HCT116 (cell line): ENCODE measurements around the gene BSPRY. TPM values are rescaled to one million over a fixed set of nuclear protein-coding genes. Genes with fewer than 3 reads are reported as not detected.

ENCODE experiments used
- ATAC-seq: fragments of 200-7000 bp; cut with Tn5 transposase; 2 replicates; pipeline ENCODE4 v1.9.1; 2020; ENCODE audit warnings: mild to moderate bottlenecking, moderate library complexity
- BruUV-seq: library from RNA; stranded (reverse); fragments of 400-500 nt; replicated peaks from 2 replicates; lab custom pipeline; 2021; lab: Mats Ljungman, UMichigan
- CTCF ChIA-PET: fragments of 300-600 bp; sonication (Branson Sonifier 250); formaldehyde crosslinking; loops from one replicate; lab custom pipeline; 2021; ENCODE audit warnings: antibody characterized with exemption; lab: Charles Lee
- POLR2A ChIA-PET: fragments of 300-600, 350-600 bp; sonication (Branson Sonifier 250); formaldehyde crosslinking; loops from one replicate; lab custom pipeline; 2021; ENCODE audit warnings: antibody characterized with exemption; lab: Charles Lee
- RAD21 ChIA-PET, 2 experiments: fragments of 300-600 bp; sonication (Branson Sonifier 250); formaldehyde crosslinking; loops; one replicate each; lab custom pipeline; 2023; ENCODE audit warnings: low total read pairs in 2 of 2; ENCODE audit not compliant: uncharacterized antibody in 2 of 2, unreplicated experiment in 2 of 2, low non-redundant PET in 1 of 2; lab: Charles Lee
- DNase-seq: peaks from one replicate; pipeline ENCODE4 v3.0.0-alpha.2; 2010; ENCODE audit warnings: low read depth, low spot score
- H2AFZ ChIP-seq: fragments of 200-600 bp; shearing (Covaris generic), sonication (generic); 2 replicates; pipeline ENCODE4 v1.6.1; 2017; ENCODE audit warnings: low read depth, mixed run types, mixed read lengths, antibody characterized with exemption, low read length; ENCODE audit not compliant: poor library complexity, severe bottlenecking
- H3K27ac ChIP-seq: 2 replicates; pipeline ENCODE4 v1.5.1; 2012; ENCODE audit warnings: low read depth, low read length
- H3K27me3 ChIP-seq: fragments of 200-600 bp; sonication (generic); 2 replicates; pipeline ENCODE4 v1.6.1; 2016; ENCODE audit warnings: mixed run types, low read length, mixed read lengths; ENCODE audit not compliant: insufficient read depth
- H3K36me3 ChIP-seq, 2 experiments: fragments of 200-500 bp in 1 of 2; fragments of 200-600 bp in 1 of 2; sonication (Bioruptor generic) in 1 of 2; sonication (generic) in 1 of 2; 2 replicates each; pipeline versions ENCODE4 v1.5.1 to v1.6.1; 2014 to 2016; ENCODE audit warnings: low read length in 2 of 2, inconsistent platforms in 1 of 2, mixed read lengths in 1 of 2, mixed run types in 1 of 2; ENCODE audit not compliant: insufficient read depth in 2 of 2, control insufficient read depth in 1 of 2
- H3K4me1 ChIP-seq, 2 experiments: fragments of 200-600 bp in 1 of 2; sonication (generic) in 1 of 2; 2 replicates each; pipeline versions ENCODE4 v1.5.1 to v1.6.1; 2012 to 2017; ENCODE audit warnings: low read length in 2 of 2, inconsistent platforms in 1 of 2, mild to moderate bottlenecking in 1 of 2, mixed read lengths in 1 of 2, mixed run types in 1 of 2, moderate library complexity in 1 of 2; ENCODE audit not compliant: insufficient read depth in 2 of 2, control insufficient read depth in 1 of 2
- H3K4me2 ChIP-seq: fragments of 200-600 bp; sonication (generic); 2 replicates; pipeline ENCODE4 v1.6.1; 2017; ENCODE audit warnings: mixed run types, low read length, mixed read lengths
- H3K4me3 ChIP-seq, 2 experiments: fragments of 200-600 bp in 1 of 2; sonication (generic) in 1 of 2; replicated peaks in 1 of 2; 2 replicates each; pipeline ENCODE4 v1.5.1; 2011 to 2016; ENCODE audit warnings: low read length in 2 of 2, control low read depth in 1 of 2, low read depth in 1 of 2, mild to moderate bottlenecking in 1 of 2, mixed read lengths in 1 of 2, mixed run types in 1 of 2
- H3K79me2 ChIP-seq: fragments of 200-600 bp; sonication (generic); 2 replicates; pipeline ENCODE4 v1.6.1; 2017; ENCODE audit warnings: mild to moderate bottlenecking, mixed run types, low read length, moderate library complexity, mixed read lengths; ENCODE audit not compliant: insufficient read depth
- H3K9ac ChIP-seq: fragments of 200-600 bp; sonication (generic); 2 replicates; pipeline ENCODE4 v1.6.1; 2016; ENCODE audit warnings: low read length, mixed read lengths
- H3K9me2 ChIP-seq: fragments of 200-600 bp; sonication (generic), shearing (Covaris generic); 2 replicates; pipeline ENCODE4 v1.6.1; 2017; ENCODE audit warnings: mixed run types, mild to moderate bottlenecking, moderate library complexity; ENCODE audit not compliant: insufficient read depth
- H3K9me3 ChIP-seq, 2 experiments: fragments of 200-500 bp in 1 of 2; fragments of 200-600 bp in 1 of 2; sonication (Bioruptor generic) in 1 of 2; sonication (generic) in 1 of 2; 2 replicates each; pipeline ENCODE4 v1.6.1; 2014 to 2017; ENCODE audit warnings: low read length in 2 of 2, mixed read lengths in 2 of 2, inconsistent platforms in 1 of 2, low read depth in 1 of 2, mild to moderate bottlenecking in 1 of 2, mixed run types in 1 of 2, moderate library complexity in 1 of 2; ENCODE audit not compliant: control insufficient read depth in 1 of 2, insufficient read depth in 1 of 2
- H4K20me1 ChIP-seq: fragments of 200-600 bp; sonication (generic), shearing (Covaris generic); 2 replicates; pipeline ENCODE4 v1.6.1; 2017; ENCODE audit warnings: mixed run types, mild to moderate bottlenecking, moderate library complexity; ENCODE audit not compliant: insufficient read depth
- CEBPB ChIP-seq: IDR thresholded peaks from 2 replicates; pipeline ENCODE4 v1.6.1; 2012; ENCODE audit warnings: low read depth
- EGR1 ChIP-seq: IDR thresholded peaks from 2 replicates; pipeline ENCODE4 v1.6.1; 2012; ENCODE audit warnings: low read depth
- ELF1 ChIP-seq: IDR thresholded peaks from 2 replicates; pipeline ENCODE4 v1.6.1; 2012; ENCODE audit warnings: low read depth, borderline replicate concordance
- EZH2 ChIP-seq: fragments of 200-600 bp; sonication (generic); IDR thresholded peaks from 2 replicates; pipeline ENCODE4 v1.6.1; 2017; ENCODE audit warnings: antibody characterized with exemption, mixed run types
- EZH2phosphoT487 ChIP-seq: fragments of 200-600 bp; IDR thresholded peaks from 2 replicates; pipeline ENCODE4 v1.6.1; 2018; ENCODE audit warnings: antibody characterized with exemption, borderline replicate concordance
- JUND ChIP-seq: IDR thresholded peaks from 2 replicates; pipeline ENCODE4 v1.6.1; 2012
- MAX ChIP-seq: IDR thresholded peaks from 2 replicates; pipeline ENCODE4 v1.6.1; 2012
- POLR2A ChIP-seq: IDR thresholded peaks from 2 replicates; pipeline ENCODE4 v1.7.0; 2011; ENCODE audit warnings: borderline replicate concordance; ENCODE audit not compliant: insufficient read depth, insufficient read length; ENCODE audit errors: extremely low read depth
- POLR2AphosphoS5 ChIP-seq: IDR thresholded peaks from 2 replicates; pipeline ENCODE4 v1.6.1; 2011; ENCODE audit warnings: mild to moderate bottlenecking, low read depth, low read length, moderate library complexity
- RAD21 ChIP-seq: IDR thresholded peaks from 2 replicates; pipeline ENCODE4 v1.6.1; 2012; ENCODE audit warnings: low read depth, mild to moderate bottlenecking
- REST ChIP-seq: IDR thresholded peaks from 2 replicates; pipeline ENCODE4 v1.6.1; 2012; ENCODE audit warnings: low read depth
- SP1 ChIP-seq: IDR thresholded peaks from 2 replicates; pipeline ENCODE4 v1.6.1; 2012; ENCODE audit warnings: low read depth
- SRF ChIP-seq: IDR thresholded peaks from 2 replicates; pipeline ENCODE4 v1.6.1; 2012; ENCODE audit warnings: low read depth
- TCF7L2 ChIP-seq: IDR thresholded peaks from 2 replicates; pipeline ENCODE4 v1.7.0; 2011; ENCODE audit warnings: borderline replicate concordance, inconsistent platforms; ENCODE audit not compliant: insufficient read depth, insufficient read length; ENCODE audit errors: extremely low read depth
- YY1 ChIP-seq: IDR thresholded peaks from 2 replicates; pipeline ENCODE4 v1.6.1; 2011; ENCODE audit warnings: low read length, low read depth, moderate library complexity, mild to moderate bottlenecking; ENCODE audit not compliant: insufficient replicate concordance; ENCODE audit errors: extremely low read depth
- ZFX ChIP-seq: fragments of 450-650 bp; IDR thresholded peaks from 2 replicates; pipeline ENCODE4 v1.6.1; 2017
- ZNF274 ChIP-seq: fragments of 200-500 bp; sonication (Bioruptor generic); IDR thresholded peaks from 2 replicates; pipeline ENCODE4 v1.6.1; 2014; ENCODE audit warnings: mild to moderate bottlenecking, low read depth, low read length, inconsistent platforms
- intact Hi-C: fragments of 100-400 bp; cut with micrococcal nuclease; formaldehyde crosslinking; loops from 2 replicates; pipeline ENCODE4 v1.10.0; 2022
- total RNA-seq: library from RNA; stranded (reverse); gene quantifications from one replicate; pipeline ENCODE4 v1.2.1, GENCODE V29; 2021; ENCODE audit not compliant: unreplicated experiment
- TF ChIP-seq, protein P1 (sequence below), 3 experiments: fragments of 200-600 bp in 1 of 3; sonication (generic) in 1 of 3; IDR thresholded peaks in 2 of 3; conservative IDR thresholded peaks in 1 of 3; 2 replicates each; pipeline ENCODE4 v1.5.1; 2012 to 2017; ENCODE audit warnings: low read depth in 2 of 3, low read length in 2 of 3, antibody characterized with exemption in 1 of 3, borderline replicate concordance in 1 of 3, control low read depth in 1 of 3, mild to moderate bottlenecking in 1 of 3, mixed read lengths in 1 of 3, mixed run types in 1 of 3, moderate library complexity in 1 of 3; ENCODE audit not compliant: insufficient read depth in 1 of 3

The BSPRY gene
- total RNA-seq, 1 experiment from 2014 or later, result 22.7 TPM

DNA sequence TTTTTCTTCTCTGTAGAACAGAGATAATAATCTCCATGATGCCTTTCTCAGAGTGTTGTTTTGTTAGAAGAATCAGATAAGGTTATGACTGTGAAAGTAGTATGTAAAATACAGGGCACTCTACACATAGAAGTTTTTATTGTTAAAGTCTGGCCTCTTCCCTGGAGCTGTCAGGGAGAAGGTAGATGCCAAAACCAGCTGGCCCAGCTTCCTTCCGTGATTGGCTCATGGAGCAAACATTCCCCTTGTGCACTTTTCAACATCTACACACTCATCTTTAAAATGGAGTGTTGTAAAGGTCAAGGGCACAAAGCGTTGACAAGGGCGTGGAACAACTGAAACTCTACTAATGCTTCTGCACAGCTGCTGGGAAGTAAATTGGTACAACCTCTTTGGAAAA, 38.8 kb upstream of the BSPRY start:
- RAD21 ChIA-PET, result no interaction called here
- intact Hi-C loops, result no loop called here
- CTCF ChIA-PET, result interaction anchor here (0.7 kb wide), 1 partner anchor 30 kb away, joined by 4 read pairs; the partner anchor contains the start of gene WDR31
- no peak overlapping the region for H3K4me2 ChIP-seq
- BruUV-seq, result no TSS peak
- H3K36me3 ChIP-seq, result no peaks in the 10 kb centered on the region
- H3K27me3 ChIP-seq, result no peaks in the 10 kb centered on the region
- no peaks in the 10 kb centered on the region for H3K79me2 ChIP-seq
- DNase-seq, result no peak
- H2AFZ ChIP-seq, result no peak overlapping the region
- H3K4me1 ChIP-seq, result no peaks in the 10 kb centered on the region
- ATAC-seq, result no peak
- H4K20me1 ChIP-seq, result no peaks in the 10 kb centered on the region
- no peak overlapping the region for H3K27ac ChIP-seq
- TF ChIP-seq EZH2, result no peak
- no peak for TF ChIP-seq JUND
- TF ChIP-seq EZH2phosphoT487, result no peak
- no peak for TF ChIP-seq POLR2AphosphoS5
- no peak for TF ChIP-seq ELF1
- no peak for TF ChIP-seq SP1
- no peak for TF ChIP-seq MAX
- TF ChIP-seq TCF7L2, result no peak
- no peak for TF ChIP-seq SRF
- TF ChIP-seq ZFX, result no peak
- no peak for TF ChIP-seq CEBPB
- TF ChIP-seq, protein P1, sequence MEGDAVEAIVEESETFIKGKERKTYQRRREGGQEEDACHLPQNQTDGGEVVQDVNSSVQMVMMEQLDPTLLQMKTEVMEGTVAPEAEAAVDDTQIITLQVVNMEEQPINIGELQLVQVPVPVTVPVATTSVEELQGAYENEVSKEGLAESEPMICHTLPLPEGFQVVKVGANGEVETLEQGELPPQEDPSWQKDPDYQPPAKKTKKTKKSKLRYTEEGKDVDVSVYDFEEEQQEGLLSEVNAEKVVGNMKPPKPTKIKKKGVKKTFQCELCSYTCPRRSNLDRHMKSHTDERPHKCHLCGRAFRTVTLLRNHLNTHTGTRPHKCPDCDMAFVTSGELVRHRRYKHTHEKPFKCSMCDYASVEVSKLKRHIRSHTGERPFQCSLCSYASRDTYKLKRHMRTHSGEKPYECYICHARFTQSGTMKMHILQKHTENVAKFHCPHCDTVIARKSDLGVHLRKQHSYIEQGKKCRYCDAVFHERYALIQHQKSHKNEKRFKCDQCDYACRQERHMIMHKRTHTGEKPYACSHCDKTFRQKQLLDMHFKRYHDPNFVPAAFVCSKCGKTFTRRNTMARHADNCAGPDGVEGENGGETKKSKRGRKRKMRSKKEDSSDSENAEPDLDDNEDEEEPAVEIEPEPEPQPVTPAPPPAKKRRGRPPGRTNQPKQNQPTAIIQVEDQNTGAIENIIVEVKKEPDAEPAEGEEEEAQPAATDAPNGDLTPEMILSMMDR (IDR thresholded peaks at IDR 0.05 in 2 of 3, conservative IDR thresholded peaks at IDR 0.05 in 1 of 3; ENCODE audit: borderline replicate concordance in 1 of 3, insufficient read depth in 1 of 3, low read depth in 2 of 3, low read length in 2 of 3), result no peak
- TF ChIP-seq YY1, result no peak
- no peak for TF ChIP-seq RAD21
- no peak for TF ChIP-seq ZNF274
- TF ChIP-seq POLR2A, result no peak
- TF ChIP-seq EGR1, result no peak
- no peak for TF ChIP-seq REST
- H3K9ac ChIP-seq, result no peak overlapping the region
- H3K4me3 ChIP-seq, result no peak overlapping the region
- no peaks in the 10 kb centered on the region for H3K9me3 ChIP-seq
- POLR2A ChIA-PET, result no interaction called here
- H3K9me2 ChIP-seq, result no peaks in the 10 kb centered on the region
